Endothelial cell of umbilical vein (primary cell): ENCODE data around the gene VWCE. TPM values are rescaled to one million over a fixed set of nuclear protein-coding genes. Genes with fewer than 3 reads are reported as not detected.

ENCODE experiments used
- BruUV-seq: library from RNA; stranded (reverse); fragments of 400-500 nt; replicated peaks from 2 replicates; lab custom pipeline; 2021; lab: Mats Ljungman, UMichigan
- CTCF ChIA-PET: fragments of 300-600, 350-600 bp; sonication (Branson Sonifier 250); formaldehyde crosslinking; loops from one replicate; lab custom pipeline; 2021; ENCODE audit warnings: antibody characterized with exemption, inconsistent platforms; lab: Charles Lee
- POLR2A ChIA-PET: fragments of 300-600, 350-600 bp; sonication (Branson Sonifier 250); formaldehyde crosslinking; loops from one replicate; lab custom pipeline; 2021; ENCODE audit warnings: antibody characterized with exemption, inconsistent platforms; lab: Charles Lee
- DNase-seq: peaks from one replicate; pipeline ENCODE4 v3.0.0-alpha.2; 2011; ENCODE audit warnings: low read depth, low spot score
- FAIRE-seq: peaks from 2 replicates; lab custom pipeline; 2011; peaks lifted over from hg19 to GRCh38; lab: Jason Lieb, UNC
- H2AFZ ChIP-seq: 2 replicates; pipeline ENCODE4 v1.6.0; 2012; ENCODE audit warnings: low read depth, low read length, control low read depth, inconsistent platforms
- H3K27ac ChIP-seq: 2 replicates; pipeline ENCODE4 v1.5.1; 2011; ENCODE audit warnings: low read depth, mild to moderate bottlenecking, control low read depth, low read length, moderate library complexity; ENCODE audit not compliant: insufficient read depth
- H3K27me3 ChIP-seq, 2 experiments: 2 replicates each; pipeline versions ENCODE4 v1.6.0 to v1.6.1; 2011; ENCODE audit warnings: low read length in 2 of 2, mixed read lengths in 1 of 2; ENCODE audit not compliant: control insufficient read depth in 2 of 2, insufficient read depth in 2 of 2
- H3K36me3 ChIP-seq, 2 experiments: 2 replicates in 1 of 2; 3 replicates in 1 of 2; pipeline ENCODE4 v1.5.1; 2011; ENCODE audit warnings: low read length in 2 of 2, mild to moderate bottlenecking in 1 of 2, moderate library complexity in 1 of 2; ENCODE audit not compliant: control insufficient read depth in 2 of 2, insufficient read depth in 2 of 2; ENCODE audit errors: extremely low read depth in 1 of 2
- H3K4me1 ChIP-seq: 3 replicates; pipeline ENCODE4 v1.5.1; 2011; ENCODE audit warnings: mild to moderate bottlenecking, low read length; ENCODE audit not compliant: control insufficient read depth, insufficient read depth; ENCODE audit errors: extremely low read depth
- H3K4me2 ChIP-seq: 2 replicates; pipeline ENCODE4 v1.6.1; 2011; ENCODE audit warnings: low read length, control low read depth, mixed read lengths; ENCODE audit not compliant: insufficient read depth
- H3K4me3 ChIP-seq, 3 experiments: fragments of 200-600 bp in 1 of 3; sonication (generic), shearing (Covaris generic) in 1 of 3; replicated peaks in 1 of 3; 2 replicates each; pipeline ENCODE4 v1.5.1; 2011 to 2016; ENCODE audit warnings: control low read depth in 3 of 3, low read length in 3 of 3, mild to moderate bottlenecking in 2 of 3, inconsistent platforms in 1 of 3, low read depth in 1 of 3, moderate library complexity in 1 of 3; ENCODE audit not compliant: insufficient read depth in 1 of 3
- H3K79me2 ChIP-seq: 2 replicates; pipeline ENCODE4 v1.6.0; 2012; ENCODE audit warnings: low read length, inconsistent platforms; ENCODE audit not compliant: control insufficient read depth, insufficient read depth
- H3K9ac ChIP-seq: replicated peaks from 2 replicates; pipeline ENCODE3; 2011; ENCODE audit warnings: low read length, control low read depth; ENCODE audit not compliant: insufficient read depth; ENCODE audit errors: extremely low read depth
- H3K9me1 ChIP-seq: replicated peaks from 3 replicates; pipeline ENCODE4 v1.6.0; 2011; ENCODE audit warnings: mild to moderate bottlenecking, low read length; ENCODE audit not compliant: control insufficient read depth, insufficient read depth; ENCODE audit errors: extremely low read depth
- H3K9me3 ChIP-seq: replicated peaks from 2 replicates; pipeline ENCODE4 v1.5.1; 2012; ENCODE audit warnings: low read length, inconsistent platforms; ENCODE audit not compliant: control insufficient read depth, insufficient read depth
- H4K20me1 ChIP-seq: replicated peaks from 2 replicates; pipeline ENCODE3; 2011; ENCODE audit warnings: mild to moderate bottlenecking, low read length; ENCODE audit not compliant: control insufficient read depth, insufficient read depth; ENCODE audit errors: extremely low read depth
- CTCF ChIP-seq, 2 donors: IDR thresholded peaks; 1 replicate in 1 of 2; 2 replicates in 1 of 2; pipeline ENCODE4 v1.5.1; 2011; ENCODE audit warnings: low read length in 2 of 2, mild to moderate bottlenecking in 2 of 2, moderate library complexity in 2 of 2, control low read depth in 1 of 2, inconsistent platforms in 1 of 2, low read depth in 1 of 2; ENCODE audit not compliant: insufficient read depth in 1 of 2; ENCODE audit errors: extremely low read depth in 1 of 2
- EZH2 ChIP-seq: IDR thresholded peaks from 2 replicates; pipeline ENCODE4 v1.6.1; 2012; ENCODE audit warnings: borderline replicate concordance, low read depth, mild to moderate bottlenecking, moderate library complexity, low read length, inconsistent platforms; ENCODE audit not compliant: severe bottlenecking
- FOS ChIP-seq: IDR thresholded peaks from 2 replicates; pipeline ENCODE4 v1.6.1; 2011; ENCODE audit warnings: mild to moderate bottlenecking, low read length, moderate library complexity, borderline replicate concordance; ENCODE audit not compliant: insufficient read depth
- GATA2 ChIP-seq: IDR thresholded peaks from 2 replicates; pipeline ENCODE4 v1.7.0; 2011; ENCODE audit warnings: low read depth, mild to moderate bottlenecking, moderate library complexity, mixed read lengths, low read length; ENCODE audit not compliant: insufficient read length, insufficient read depth
- JUN ChIP-seq: IDR thresholded peaks from 2 replicates; pipeline ENCODE4 v1.6.1; 2011; ENCODE audit warnings: borderline replicate concordance, low read depth; ENCODE audit not compliant: insufficient read length, insufficient read depth
- MAX ChIP-seq: IDR thresholded peaks from 2 replicates; pipeline ENCODE4 v1.6.1; 2011; ENCODE audit not compliant: insufficient read depth, insufficient read length
- MYC ChIP-seq: IDR thresholded peaks from one replicate; pipeline ENCODE4 v1.6.1; 2011; ENCODE audit warnings: mild to moderate bottlenecking, low read depth, low read length
- POLR2A ChIP-seq: IDR thresholded peaks from 2 replicates; pipeline ENCODE4 v1.6.1; 2012; ENCODE audit warnings: low read depth, mild to moderate bottlenecking, control low read depth, low read length
- POLR2AphosphoS5 ChIP-seq: IDR thresholded peaks from 2 replicates; pipeline ENCODE4 v1.6.1; 2012; ENCODE audit warnings: low read depth, mild to moderate bottlenecking, control low read depth, low read length, moderate library complexity; ENCODE audit not compliant: insufficient read depth
- dilution Hi-C: fragments of 300-500 bp; cut with MboI; formaldehyde crosslinking; loops from one replicate; pipeline ENCODE4 v1.15.0; 2019; ENCODE audit warnings: low sequenced_read_pairs; ENCODE audit not compliant: extremely low pct_ligation_motif_present
- intact Hi-C: fragments of 100-400 bp; cut with micrococcal nuclease; formaldehyde crosslinking; loops from one replicate; pipeline ENCODE4 v1.10.0; 2022
- polyA plus RNA-seq, 4 experiments: library from polyadenylated mRNA; depleted of rRNA in 3 of 4; stranded (reverse) in 3 of 4; unstranded in 1 of 4; fragments of >200 nt; gene quantifications; 2 replicates each; pipeline versions ENCODE4 v1.2.1 to v1.2.3, GENCODE V29; 2011 to 2012; ENCODE audit warnings: missing spikeins in 1 of 4
- total RNA-seq: library from RNA; stranded (reverse); gene quantifications from 2 replicates; pipeline ENCODE4 v1.2.3, GENCODE V29; 2021

The VWCE gene
- total and polyA plus RNA-seq, 2 donors (not counting 3 experiments of a cell fraction or from before 2014, with no cell fraction given) = 6.5 to 14.4 TPM

- ChIA-PET CTCF (interaction anchor here (1.3 kb wide), 1 partner anchor 12 kb away, joined by 3 read pairs; no protein-coding TSS in a partner anchor), POLR2A (no interaction called here)
- FAIRE-seq (no peak), DNase-seq (no peak)
- Histone ChIP-seq H3K9me1 (no peaks in the 10 kb centered on the region), H3K9me3 (no peaks in the 10 kb centered on the region), H3K79me2 (no peaks in the 10 kb centered on the region), H3K36me3 (no peaks in the 10 kb centered on the region), H2AFZ (no peak overlapping the region), H3K4me3 (no peak overlapping the region), H3K4me2 (no peak overlapping the region), H3K4me1 (no peaks in the 10 kb centered on the region), H3K27ac (no peak overlapping the region), H3K9ac (no peak overlapping the region), H4K20me1 (no peaks in the 10 kb centered on the region), H3K27me3 (no peaks in the 10 kb centered on the region)
- TF ChIP-seq MYC = no peak
- TF ChIP-seq MAX = no peak
- TF ChIP-seq CTCF (IDR thresholded peaks at IDR 0.05; ENCODE audit: extremely low read depth in 1 of 2, insufficient read depth in 1 of 2, low read depth in 1 of 2, low read length in 2 of 2) = no peak
- TF ChIP-seq GATA2 = no peak
- TF ChIP-seq POLR2A = no peak
- TF ChIP-seq JUN = no peak
- TF ChIP-seq POLR2AphosphoS5 = no peak
- no peak for TF ChIP-seq FOS
- no peak for TF ChIP-seq EZH2
- dilution Hi-C loops (no loop called here), intact Hi-C loops (no loop called here)
- no TSS peak for BruUV-seq
Observed at GRCh38 chr11:61267437-61267841, 27.7 kb downstream of the VWCE start.
